Myocyte (in vitro differentiated cells): ENCODE measurements around the gene ADAM10. TPM values are rescaled to one million over a fixed set of nuclear protein-coding genes. Genes with fewer than 3 reads are reported as not detected.
"Not testable (repeated sequence)": the region's sequence is repeated elsewhere in the genome, so short reads cannot be mapped to it uniquely, and the experiment has no call there.

Source experiments
- DNase-seq: peaks from one replicate; pipeline ENCODE4 v3.0.0-alpha.2; 2012; ENCODE audit warnings: low read depth
- total RNA-seq: library from RNA; depleted of rRNA; stranded (reverse); fragments of >200 nt; gene quantifications from 2 replicates; pipeline ENCODE4 v1.2.3, GENCODE V29; 2014

ADAM10 gene
- total RNA-seq, 1 donor from 2014 or later = 246 TPM

- DNase-seq = no peak
Measured at GRCh38 chr15:58677426-58677825, 72.1 kb downstream of the ADAM10 start.

- DNase-seq = no peak
Measured at GRCh38 chr15:58676766-58677165, 72.7 kb downstream of the ADAM10 start.

- DNase-seq = no peak
Measured at GRCh38 chr15:58671186-58671585, 78.3 kb downstream of the ADAM10 start.

GRCh38 chr15:58669108-58669507 is 80.4 kb downstream of the ADAM10 start:
- no peak for DNase-seq

- DNase-seq = no peak
Measured at GRCh38 chr15:58666957-58667356, 82.5 kb downstream of the ADAM10 start.

GRCh38 chr15:58665672-58666071 is 83.8 kb downstream of the ADAM10 start:
- DNase-seq = no peak

- DNase-seq = no peak
Measured at GRCh38 chr15:58650102-58650501, 99.4 kb downstream of the ADAM10 start.

- no peak for DNase-seq
Measured at GRCh38 chr15:58649175-58649574, 100.3 kb downstream of the ADAM10 start.

GRCh38 chr15:58643996-58644395 is 105.5 kb downstream of the ADAM10 start:
- no peak for DNase-seq

- no peak for DNase-seq
Measured at GRCh38 chr15:58641660-58642059, 107.8 kb downstream of the ADAM10 start.

- DNase-seq = no peak
Measured at GRCh38 chr15:58639992-58640391, 109.5 kb downstream of the ADAM10 start.

- no peak for DNase-seq
Measured at GRCh38 chr15:58639002-58639756, 110.3 kb downstream of the ADAM10 start.

- no peak for DNase-seq
Measured at GRCh38 chr15:58632789-58633188, 116.7 kb downstream of the ADAM10 start.

- DNase-seq = no peak
Measured at GRCh38 chr15:58631319-58631718, 118.2 kb downstream of the ADAM10 start.

GRCh38 chr15:58629625-58630024 is 119.9 kb downstream of the ADAM10 start:
- no peak for DNase-seq

- no peak for DNase-seq
Measured at GRCh38 chr15:58628206-58628947, 121.1 kb downstream of the ADAM10 start.

GRCh38 chr15:58627701-58628100 is 121.8 kb downstream of the ADAM10 start:
- DNase-seq = no peak

- DNase-seq = no peak
Measured at GRCh38 chr15:58627046-58627445, 122.5 kb downstream of the ADAM10 start.

- DNase-seq = no peak
Measured at GRCh38 chr15:58626378-58626777, 123.1 kb downstream of the ADAM10 start.

GRCh38 chr15:58622877-58623276 is 126.6 kb downstream of the ADAM10 start:
- no peak for DNase-seq

- DNase-seq = not testable (repeated sequence)
Measured at GRCh38 chr15:58620268-58620667, 129.2 kb downstream of the ADAM10 start.

- DNase-seq = peak; percentile 25
Measured at GRCh38 chr15:58616171-58616570, 133.3 kb downstream of the ADAM10 start.
